Amniotic stem cell (primary cell): ENCODE measurements around the gene UST.
A peak's percentile ranks its signal among the peaks of the same experiment; 100 is the strongest.
"Not testable (repeated sequence)": the region's sequence is repeated elsewhere in the genome, so short reads cannot be mapped to it uniquely, and the experiment has no call there.

Experiments used
- DNase-seq: peaks from one replicate; lab custom pipeline; 2025; lab: John Stamatoyannopoulos, UW

The UST gene

DNA sequence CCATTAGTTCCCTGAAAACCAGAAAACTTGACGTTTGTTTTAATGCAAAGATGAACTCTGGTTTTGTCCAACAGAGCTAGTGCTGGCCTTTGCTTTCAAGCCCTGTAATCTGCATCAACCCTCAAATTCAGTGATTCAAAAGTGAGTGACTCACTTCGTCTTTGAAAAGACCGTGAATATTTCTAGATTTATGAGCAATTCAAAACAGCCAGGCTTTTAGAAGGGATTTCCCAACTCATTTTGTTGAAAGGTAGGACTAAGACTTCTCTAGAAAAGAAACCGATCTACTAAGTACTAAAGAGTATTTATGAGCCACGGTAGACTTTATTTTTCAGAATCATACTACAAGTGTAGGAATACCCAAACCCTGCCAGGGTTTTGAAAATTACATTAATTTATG, 121.5 kb downstream of the UST start:
- peak; percentile 37 for DNase-seq

DNA sequence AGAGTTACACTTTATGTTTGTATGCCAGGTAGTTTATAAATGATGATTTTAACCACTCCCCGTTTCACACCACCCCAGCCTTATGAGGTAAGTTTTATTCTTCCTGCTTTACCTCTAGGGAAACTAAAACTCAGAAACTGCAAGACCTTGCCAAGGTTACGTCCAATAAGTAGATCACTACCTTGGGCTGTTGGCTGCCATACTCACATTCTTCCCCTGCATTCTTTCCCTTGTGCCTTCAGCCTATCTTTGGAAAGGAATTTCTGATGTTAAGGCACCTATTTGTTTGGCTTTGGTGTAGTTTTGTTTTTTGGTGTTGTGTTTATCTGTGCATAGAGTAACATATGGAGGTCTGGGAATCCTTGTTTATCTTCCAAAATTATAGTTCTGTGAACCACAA, 122.1 kb downstream of the UST start:
- no peak for DNase-seq

DNA sequence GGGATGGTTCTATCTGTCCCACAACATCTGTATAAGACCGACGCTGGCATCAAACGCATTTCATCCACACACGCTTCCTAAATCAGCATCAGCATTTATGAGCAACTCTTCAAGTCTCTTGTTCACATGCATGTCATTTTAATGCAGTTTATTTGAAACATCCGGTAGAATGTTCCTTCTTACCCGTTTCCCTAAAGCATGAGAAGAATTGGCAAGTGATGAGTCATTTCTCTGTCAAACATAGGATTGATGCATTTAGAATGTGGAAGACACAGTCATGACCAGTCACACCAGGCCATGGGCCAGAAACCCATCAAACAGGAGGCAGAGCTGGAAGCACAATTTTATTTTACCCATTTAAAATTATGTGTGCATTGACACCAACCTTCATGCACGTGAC, 122.8 kb downstream of the UST start:
- peak; percentile 31 for DNase-seq

DNA sequence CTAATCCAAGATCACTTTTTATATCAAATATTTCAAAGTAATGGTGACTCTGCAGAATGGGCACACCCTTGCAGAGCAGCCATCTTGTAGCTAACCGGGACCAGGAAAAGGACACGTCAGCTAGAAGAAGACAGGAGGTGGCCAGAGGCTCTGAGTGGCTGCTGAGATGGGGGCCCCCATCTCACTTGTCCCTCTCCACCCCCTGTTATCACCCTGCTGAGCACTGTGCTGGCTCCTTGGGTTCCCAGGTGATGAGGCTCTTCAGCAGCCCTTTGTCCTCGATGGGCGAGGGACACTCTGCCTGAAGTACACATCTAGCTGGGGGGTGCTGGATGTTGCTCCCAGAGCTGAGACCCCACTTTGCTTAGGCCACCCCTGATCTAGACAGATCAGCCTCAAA, 126.3 kb downstream of the UST start:
- no peak for DNase-seq

DNA sequence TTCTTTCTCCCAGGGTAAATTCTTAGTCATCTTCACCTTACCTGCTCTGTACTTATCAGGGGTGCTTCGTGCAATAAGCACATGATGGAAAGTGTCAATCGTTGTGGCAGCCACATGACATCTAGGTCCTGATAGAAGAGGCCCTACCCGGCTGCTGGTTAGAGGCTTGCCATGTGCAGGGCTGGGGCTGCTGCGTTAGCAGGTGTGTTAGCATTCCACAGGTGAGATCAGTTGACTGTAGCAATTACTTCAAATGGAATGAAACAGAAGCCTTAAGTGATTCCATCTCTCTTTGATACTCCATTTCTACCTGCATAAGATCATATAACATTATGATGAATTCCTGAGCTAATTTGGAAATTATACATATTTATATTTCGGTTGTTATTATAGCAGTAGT, 127.0 kb downstream of the UST start:
- DNase-seq: no peak

DNA sequence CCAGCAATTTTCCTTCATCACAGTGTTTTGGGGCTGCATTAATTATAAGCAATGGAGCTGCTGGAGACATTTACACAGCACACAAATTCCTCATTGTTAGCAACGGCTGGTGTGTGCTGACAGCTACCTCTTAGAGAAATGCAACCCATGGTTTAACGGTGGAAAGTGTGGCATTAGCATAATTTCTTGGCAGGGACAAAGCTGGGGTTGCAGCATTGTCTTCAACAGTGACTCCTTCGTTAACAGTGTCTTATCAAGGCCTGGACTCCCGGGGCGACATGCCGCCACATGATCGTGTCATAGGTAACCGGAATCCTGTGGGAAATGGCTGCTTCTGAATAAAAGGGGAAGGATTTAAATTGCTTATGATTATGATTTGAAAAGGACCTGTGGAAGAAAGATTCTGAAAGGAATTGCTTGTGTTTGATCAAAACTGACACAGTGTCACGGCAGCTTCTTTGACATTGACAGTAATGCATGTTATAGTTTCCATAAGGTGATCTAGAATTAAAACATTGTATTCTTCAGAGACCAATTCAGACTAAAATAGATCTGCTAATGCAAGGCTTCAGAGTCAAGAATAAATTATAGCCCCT, 128.0 kb downstream of the UST start:
- DNase-seq: no peak

DNA sequence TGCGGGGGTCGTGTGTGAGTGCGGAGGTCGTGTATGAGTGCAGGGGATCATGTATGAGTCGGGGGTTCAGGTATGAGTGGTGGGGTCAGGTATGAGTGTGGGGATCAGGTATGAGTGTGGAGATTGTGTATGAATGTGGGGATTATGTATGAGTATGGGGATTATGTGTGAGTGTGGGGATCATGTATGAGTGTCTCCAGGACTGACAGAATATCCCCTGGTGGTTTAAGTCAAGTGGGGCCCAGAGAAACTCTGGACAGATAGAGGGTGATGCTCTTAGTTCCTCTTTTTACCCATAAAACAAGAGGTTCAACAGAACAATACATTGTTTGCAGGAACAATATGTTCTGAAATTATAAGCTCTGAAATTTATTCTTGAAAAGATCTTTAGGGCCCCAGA, 131.9 kb downstream of the UST start:
- DNase-seq: no peak

DNA sequence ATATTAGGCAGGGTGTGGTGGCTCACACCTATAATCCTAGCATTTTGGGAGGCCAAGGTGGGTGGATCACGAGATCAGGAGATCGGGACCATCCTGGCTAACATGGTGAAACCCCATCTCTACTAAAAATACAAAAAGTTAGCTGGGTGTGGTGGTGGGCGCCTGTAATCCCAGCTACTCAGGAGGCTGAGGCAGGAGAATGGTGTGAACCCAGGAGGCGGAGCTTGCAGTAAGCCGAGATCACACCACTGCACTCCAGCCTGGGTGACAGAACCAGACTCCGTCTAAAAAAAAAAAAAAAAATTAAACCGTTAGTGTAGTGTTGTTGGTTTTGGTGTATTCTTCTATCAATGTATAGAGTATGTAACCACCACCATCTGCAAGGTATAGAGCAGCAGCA, 133.9 kb downstream of the UST start:
- not testable (repeated sequence) for DNase-seq

DNA sequence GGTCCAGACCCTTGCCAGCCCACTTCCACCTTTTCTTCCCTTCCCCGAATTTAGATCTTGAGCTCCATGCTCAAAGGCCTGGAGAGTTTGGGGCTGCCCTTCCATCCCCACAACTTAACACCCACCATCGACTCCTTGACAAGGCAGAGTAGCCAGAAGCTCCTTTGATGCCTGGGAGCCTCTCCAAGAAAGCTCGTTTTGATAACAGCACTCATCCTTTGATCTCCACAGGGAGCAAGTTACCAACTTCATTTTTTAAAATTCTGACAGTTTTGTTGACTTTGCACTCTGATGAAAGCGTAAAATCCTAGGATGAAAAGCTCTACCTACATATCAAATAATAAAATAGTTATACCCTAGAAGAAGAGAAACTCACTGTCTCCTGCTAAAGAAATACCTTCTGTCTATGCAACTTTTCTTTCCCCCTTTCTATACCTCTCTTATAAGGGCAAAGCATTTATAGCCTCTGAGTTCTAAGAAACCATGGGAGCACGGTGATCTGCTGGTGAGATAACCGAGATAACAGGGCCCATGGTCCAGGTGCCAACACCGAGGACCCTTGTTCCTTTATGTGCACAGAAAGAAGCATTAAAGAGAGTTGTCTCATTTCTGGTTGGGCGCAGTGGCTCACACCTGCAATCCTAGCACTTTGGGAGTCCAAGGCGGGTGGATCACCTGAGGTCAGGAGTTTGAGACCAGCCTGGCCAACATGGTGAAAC, 134.9 kb downstream of the UST start:
- DNase-seq: no peak

DNA sequence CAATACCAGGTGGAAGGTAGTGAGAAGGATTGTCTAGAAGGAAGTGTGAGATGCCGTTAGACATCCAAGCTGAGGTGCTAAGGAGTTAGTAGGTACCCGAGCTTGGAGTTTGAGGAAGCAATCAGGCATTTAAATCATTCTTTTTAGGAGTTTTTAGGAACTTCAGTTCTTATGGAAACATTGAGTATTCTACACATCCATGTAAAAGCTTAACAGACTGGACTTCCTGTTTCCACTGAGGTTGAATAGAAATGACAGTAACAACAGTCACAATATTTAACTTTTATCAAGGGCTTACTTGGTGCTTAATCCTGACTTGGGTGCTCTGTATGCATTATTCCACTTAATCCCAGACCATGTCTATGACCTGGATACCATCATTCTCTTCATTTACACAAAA, 136.4 kb downstream of the UST start:
- no peak for DNase-seq

DNA sequence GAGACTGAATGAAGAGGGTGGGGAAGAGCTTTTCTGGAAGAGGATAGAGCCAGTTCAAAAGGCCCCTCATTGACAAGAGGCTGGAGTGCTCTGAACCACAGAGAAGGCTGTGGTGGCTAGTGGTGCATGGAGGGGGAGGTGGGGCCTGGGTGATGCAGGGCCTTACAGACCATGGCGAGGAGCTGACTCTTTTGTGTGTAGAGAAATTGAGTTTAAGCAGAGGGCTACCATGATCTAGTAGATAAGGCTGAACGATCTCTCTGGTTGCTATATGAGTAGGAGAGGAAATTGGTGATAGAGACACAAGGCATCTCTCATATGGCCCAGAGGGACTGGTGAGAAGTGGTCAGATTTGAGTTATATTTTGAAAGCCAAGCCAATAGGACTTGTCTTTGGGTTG, 137.6 kb downstream of the UST start:
- no peak for DNase-seq

DNA sequence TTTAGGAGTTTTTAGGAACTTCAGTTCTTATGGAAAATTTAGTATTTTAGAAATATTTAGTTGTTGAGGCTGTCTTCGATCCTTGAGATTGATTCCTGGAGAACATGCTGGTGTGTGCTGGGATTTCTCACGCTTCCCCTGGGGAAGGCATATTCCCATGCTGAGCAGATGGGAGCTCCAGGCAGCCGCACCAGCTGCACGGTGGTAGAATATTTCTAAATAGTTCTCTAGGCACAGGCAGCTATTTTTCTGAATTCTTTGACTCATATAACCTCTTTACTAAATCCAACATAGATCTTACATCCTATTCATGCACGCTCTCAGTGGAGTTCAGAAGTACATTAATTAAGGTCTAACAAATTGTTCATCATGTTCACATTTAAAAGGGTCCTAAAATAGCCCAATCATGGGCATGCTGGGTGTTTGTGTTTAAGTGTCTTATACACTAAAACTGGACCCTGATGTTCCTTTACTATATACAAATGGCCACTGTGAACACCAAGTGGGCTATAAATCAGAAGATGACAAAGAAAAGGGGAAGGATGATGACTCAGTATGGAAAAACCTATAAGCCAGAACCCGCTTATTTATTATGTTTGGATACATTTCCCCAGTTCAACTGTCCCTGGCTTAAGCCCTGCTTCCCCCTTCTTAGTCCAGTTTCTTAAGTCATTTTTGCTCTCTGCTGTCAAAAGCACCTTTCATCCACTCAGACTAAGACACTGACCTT, 138.5 kb downstream of the UST start:
- DNase-seq: peak; percentile 9

DNA sequence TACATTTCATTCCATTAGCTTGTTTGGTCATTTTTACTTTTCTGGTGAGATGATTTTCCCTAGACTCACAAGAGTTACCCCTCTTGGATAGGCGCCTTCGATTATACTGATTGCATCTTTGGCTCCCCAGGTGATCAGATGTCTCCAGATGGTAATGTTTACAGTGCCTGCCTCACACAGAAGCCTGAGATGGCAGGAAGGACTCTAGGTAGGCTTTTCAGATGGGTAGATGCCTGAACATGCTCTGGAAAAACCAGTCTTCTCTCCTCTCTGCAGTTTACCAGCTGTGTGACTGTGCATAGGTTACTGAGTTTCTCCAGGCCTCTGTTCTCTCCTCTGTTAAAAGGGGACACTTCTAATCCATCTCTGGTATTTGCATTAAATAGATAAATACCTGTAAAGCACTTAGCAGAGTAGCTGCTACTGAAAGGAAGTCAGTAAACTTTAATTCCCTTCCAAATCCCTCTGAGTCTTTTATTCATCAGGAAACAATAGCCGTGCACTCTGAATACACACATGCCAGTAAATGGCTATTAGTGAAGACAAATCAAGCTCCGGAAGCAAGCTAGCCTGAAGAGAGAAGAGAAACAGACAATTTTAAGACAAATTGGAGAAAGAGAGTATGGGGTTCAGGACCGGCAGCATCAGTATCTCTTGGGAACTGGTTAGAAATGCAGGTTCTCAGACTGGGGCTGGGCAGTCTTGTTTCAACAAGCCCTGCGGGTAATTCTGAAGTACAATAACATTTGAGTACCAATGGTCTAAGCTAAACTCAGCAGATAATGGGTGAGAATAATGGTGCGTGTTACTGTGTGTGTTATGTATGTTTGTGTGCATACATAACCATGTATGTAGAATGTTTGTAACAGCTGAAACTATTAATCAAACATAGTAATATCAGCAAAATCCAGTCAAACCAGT, 139.4 kb downstream of the UST start:
- no peak for DNase-seq

DNA sequence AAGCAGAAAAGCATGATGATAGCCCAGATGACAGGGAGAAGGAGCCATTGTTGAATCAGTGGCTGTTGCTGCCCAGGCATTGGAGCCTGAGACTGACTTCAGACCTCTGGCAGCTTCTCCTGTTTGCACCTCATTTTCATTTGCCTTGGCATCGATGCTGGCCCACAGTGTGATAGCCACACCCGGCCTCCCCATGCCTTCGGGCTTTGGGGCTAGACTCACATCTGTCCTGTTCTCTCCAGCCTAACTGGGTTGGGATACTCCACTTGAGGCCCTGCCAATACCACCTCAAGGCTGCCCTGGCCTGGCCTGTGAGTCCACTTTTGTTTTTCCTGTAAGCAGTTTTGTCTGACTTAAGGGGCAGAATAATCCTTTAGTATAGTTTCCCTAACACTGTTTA, 140.4 kb downstream of the UST start:
- DNase-seq: no peak

DNA sequence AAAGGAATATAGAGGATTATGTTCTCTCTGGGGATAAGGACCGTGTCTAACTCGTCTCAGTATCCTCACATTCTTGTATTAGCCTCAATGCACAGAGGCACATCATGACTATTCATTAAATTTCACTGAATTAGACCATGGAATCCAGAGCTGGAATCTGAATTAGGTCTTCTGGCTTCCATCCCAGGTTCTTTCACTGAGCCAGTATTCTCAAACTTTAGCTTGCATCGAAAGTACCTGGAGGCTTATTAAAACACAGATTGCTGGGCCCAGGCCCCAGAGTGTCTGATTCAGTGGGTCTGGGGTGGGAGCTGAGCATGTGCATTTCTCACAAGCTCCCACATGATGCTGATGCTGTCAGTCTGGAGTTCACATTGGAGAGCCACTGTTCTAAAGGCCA, 142.0 kb downstream of the UST start:
- no peak for DNase-seq

DNA sequence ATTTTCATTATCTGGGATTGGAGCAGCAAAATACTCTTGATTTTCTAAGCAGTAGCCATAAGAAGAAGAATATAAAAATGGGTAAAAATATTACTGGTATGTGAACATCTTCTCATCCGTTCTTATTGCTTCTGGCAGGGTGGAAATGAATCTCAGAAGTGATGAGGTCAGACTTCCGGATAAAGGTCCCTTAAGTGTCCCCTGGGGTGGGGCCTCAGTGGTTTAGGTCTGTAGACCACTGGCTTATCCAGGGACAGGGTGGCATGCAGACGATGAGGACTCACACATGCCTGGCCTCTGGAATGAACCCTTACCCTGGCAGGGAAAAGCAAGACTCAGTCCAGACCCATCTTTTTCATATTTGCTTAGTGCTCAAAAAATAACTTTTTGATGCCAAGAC, 143.3 kb downstream of the UST start:
- no peak for DNase-seq

DNA sequence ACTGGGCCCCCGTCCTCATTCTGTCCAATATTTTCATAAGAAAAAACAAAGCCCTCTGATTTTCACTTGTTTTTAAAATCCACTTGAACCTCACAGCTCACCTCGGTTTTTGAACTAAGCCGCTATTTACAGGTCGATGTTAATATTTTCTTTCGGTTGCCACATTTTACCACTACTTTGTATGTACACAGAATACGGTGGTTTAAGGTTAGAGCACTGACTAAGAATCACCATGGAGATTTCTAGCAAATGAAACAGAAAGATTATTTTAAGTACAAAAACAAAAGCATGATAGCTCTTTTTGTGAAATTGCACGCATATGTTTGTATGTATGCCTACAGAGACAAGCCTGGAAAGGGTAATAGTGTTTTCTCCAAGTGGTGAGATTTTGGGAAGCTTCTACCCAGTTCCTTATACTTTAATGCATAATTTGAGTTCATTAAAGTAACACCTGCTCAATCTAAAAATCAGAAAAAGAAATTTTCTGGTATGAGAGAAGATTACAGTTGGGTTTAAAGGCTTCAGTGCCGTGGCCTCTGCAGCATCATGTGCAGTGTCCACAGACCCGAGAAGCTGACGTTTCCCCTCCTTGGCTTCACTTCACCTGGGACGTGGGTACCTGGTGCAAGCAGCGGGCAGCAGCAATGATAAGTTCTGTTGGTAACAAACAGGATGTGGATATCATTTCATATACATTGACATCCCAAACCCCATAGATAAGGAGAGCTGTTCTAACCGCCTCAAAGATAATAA, 144.0 kb downstream of the UST start:
- no peak for DNase-seq

DNA sequence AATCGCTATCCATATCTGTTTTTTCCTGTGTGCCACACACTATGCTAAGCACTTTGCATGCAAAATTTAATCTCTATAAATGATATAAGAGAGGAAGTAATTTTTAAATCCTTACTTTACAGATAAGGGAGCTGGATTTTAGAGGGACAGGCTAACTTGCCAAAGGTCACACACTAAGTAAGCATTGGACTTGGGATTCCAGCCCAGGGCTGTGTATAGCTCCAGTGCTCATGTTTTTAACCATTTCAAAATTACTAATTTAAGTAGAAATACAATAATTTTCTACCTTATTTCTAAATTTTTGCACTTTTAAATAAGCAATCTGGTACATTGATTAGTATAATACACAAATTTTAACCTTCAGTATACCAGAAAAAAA, 144.6 kb downstream of the UST start:
- no peak for DNase-seq

DNA sequence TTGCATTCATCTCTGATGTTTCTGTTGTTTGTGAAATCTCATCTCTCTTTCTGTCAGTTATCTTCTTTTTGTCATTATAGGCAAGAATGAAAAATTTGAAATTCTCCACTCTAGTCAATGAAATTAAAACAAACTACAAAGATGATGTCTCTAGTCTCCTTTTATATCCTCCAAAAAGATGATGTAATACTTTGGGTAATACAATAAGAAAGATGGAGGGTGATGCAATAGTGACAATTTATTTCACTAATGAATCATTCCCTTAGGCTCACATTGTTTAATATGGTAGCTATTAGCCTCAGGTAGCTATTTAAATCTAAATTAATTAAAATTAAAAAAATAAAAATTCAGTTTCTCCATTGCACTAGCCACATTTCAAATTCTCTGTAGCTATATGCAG, 145.4 kb downstream of the UST start:
- no peak for DNase-seq

DNA sequence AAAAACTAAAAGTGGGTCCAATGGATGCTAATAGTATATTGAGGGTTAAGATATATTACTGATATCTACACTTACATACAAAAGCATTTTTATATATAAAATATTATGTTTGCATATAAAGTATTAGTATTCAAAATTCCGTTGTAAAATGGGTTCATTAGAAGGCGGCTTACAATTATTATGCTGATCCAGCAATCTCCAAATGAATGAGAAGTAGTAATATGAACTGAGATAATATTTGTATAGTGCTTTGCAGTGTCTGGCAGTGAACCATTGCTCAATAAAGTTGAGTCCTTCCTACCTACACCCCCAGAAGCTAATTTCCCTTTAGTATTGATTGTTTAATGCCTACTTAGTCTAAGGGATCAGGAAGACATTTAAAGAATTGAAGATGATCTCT, 146.2 kb downstream of the UST start:
- no peak for DNase-seq

DNA sequence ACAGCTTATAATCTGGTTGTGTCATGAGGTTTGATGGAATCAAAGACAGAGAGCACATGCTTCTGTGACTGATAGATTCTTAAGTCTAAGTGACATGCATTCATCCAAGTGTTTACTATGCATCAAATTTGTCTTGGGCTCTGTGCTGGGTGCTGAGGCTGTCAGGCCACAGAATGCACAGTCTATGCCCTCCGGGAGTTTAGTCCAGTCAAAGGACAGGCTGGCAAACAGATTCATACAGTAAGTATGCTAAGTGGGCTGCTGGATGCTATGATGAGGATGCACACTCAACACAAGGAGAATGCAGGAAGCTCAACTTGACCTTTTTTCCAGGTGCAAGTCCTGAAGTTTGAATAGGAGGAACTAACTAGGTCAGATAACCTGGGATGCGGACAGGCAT, 146.7 kb downstream of the UST start:
- no peak for DNase-seq
